ENCODE measurements around the gene YDJC.

YDJC gene

GRCh38 chr22:21594865-21595452 lies 34.9 kb downstream of the YDJC start:
- Histone ChIP-seq H3K4me3 (ENCODE audit: insufficient read length, low read depth) (no peak overlapping the region), H3K4me1 (ENCODE audit: insufficient read depth, insufficient read length) (peaks cover 2% of the 10 kb centered on the region), H3K36me3 (ENCODE audit: insufficient read depth, insufficient read length, low read length) (peaks cover 67% of the 10 kb centered on the region), H3K9ac (ENCODE audit: insufficient read length, low read depth) (no peak overlapping the region), H3K9me3 (ENCODE audit: insufficient read depth, low read length) (no peaks in the 10 kb centered on the region), H3K27me3 (ENCODE audit: insufficient read depth, insufficient read length) (no peaks in the 10 kb centered on the region)
- no peak for TF ChIP-seq YY1 (IDR thresholded peaks at IDR 0.05; ENCODE audit: insufficient read depth, insufficient read length)
- TF ChIP-seq ZNF274 (IDR thresholded peaks at IDR 0.05; ENCODE audit: low read depth, low read length), result no peak
- no peak for TF ChIP-seq SUZ12 (IDR thresholded peaks at IDR 0.05; ENCODE audit: extremely low read depth, insufficient read depth, insufficient read length)
- DNase-seq (ENCODE audit: low read depth, low spot score), result no peak

- TF ChIP-seq YY1 (IDR thresholded peaks at IDR 0.05; ENCODE audit: insufficient read depth, insufficient read length), result no peak
- no peak for TF ChIP-seq SUZ12 (IDR thresholded peaks at IDR 0.05; ENCODE audit: extremely low read depth, insufficient read depth, insufficient read length)
- Histone ChIP-seq H3K9me3 (ENCODE audit: insufficient read depth, low read length) (no peaks in the 10 kb centered on the region), H3K27me3 (ENCODE audit: insufficient read depth, insufficient read length) (no peaks in the 10 kb centered on the region), H3K9ac (ENCODE audit: insufficient read length, low read depth) (no peak overlapping the region), H3K36me3 (ENCODE audit: insufficient read depth, insufficient read length, low read length) (peaks cover 64% of the 10 kb centered on the region), H3K4me3 (ENCODE audit: insufficient read length, low read depth) (no peak overlapping the region), H3K4me1 (ENCODE audit: insufficient read depth, insufficient read length) (peaks cover 2% of the 10 kb centered on the region)
- no peak for DNase-seq (ENCODE audit: low read depth, low spot score)
Observed at GRCh38 chr22:21593406-21594232, 36.2 kb downstream of the YDJC start.

GRCh38 chr22:21592422-21592821 lies 37.4 kb downstream of the YDJC start:
- H3K36me3 ChIP-seq (ENCODE audit: insufficient read depth, insufficient read length, low read length), result peaks cover 70% of the 10 kb centered on the region

GRCh38 chr22:21591695-21592094 lies 38.1 kb downstream of the YDJC start:
- TF ChIP-seq YY1 (IDR thresholded peaks at IDR 0.05; ENCODE audit: insufficient read depth, insufficient read length) (no peak), ZNF274 (IDR thresholded peaks at IDR 0.05; ENCODE audit: low read depth, low read length) (no peak), SUZ12 (IDR thresholded peaks at IDR 0.05; ENCODE audit: extremely low read depth, insufficient read depth, insufficient read length) (no peak)
- peaks cover 64% of the 10 kb centered on the region for H3K36me3 ChIP-seq (ENCODE audit: insufficient read depth, insufficient read length, low read length)
- peaks cover 2% of the 10 kb centered on the region for H3K4me1 ChIP-seq (ENCODE audit: insufficient read depth, insufficient read length)
- no peaks in the 10 kb centered on the region for H3K27me3 ChIP-seq (ENCODE audit: insufficient read depth, insufficient read length)
- DNase-seq (ENCODE audit: low read depth, low spot score), result no peak
- H3K9me3 ChIP-seq (ENCODE audit: insufficient read depth, low read length), result no peaks in the 10 kb centered on the region
- no peak overlapping the region for H3K4me3 ChIP-seq (ENCODE audit: insufficient read length, low read depth)
- no peak overlapping the region for H3K9ac ChIP-seq (ENCODE audit: insufficient read length, low read depth)

More at GRCh38 chr22:21592422-21592821, 37.4 kb downstream of the YDJC start:
- Histone ChIP-seq H3K27me3 (ENCODE audit: insufficient read depth, insufficient read length) (no peaks in the 10 kb centered on the region), H3K4me3 (ENCODE audit: insufficient read length, low read depth) (no peak overlapping the region), H3K4me1 (ENCODE audit: insufficient read depth, insufficient read length) (peaks cover 2% of the 10 kb centered on the region), H3K9ac (ENCODE audit: insufficient read length, low read depth) (no peak overlapping the region), H3K9me3 (ENCODE audit: insufficient read depth, low read length) (no peaks in the 10 kb centered on the region)
- no peak for DNase-seq (ENCODE audit: low read depth, low spot score)
- no peak for TF ChIP-seq ZNF274 (IDR thresholded peaks at IDR 0.05; ENCODE audit: low read depth, low read length)
- no peak for TF ChIP-seq YY1 (IDR thresholded peaks at IDR 0.05; ENCODE audit: insufficient read depth, insufficient read length)
- TF ChIP-seq SUZ12 (IDR thresholded peaks at IDR 0.05; ENCODE audit: extremely low read depth, insufficient read depth, insufficient read length), result no peak

GRCh38 chr22:21590809-21591641 lies 38.8 kb downstream of the YDJC start:
- Histone ChIP-seq H3K36me3 (ENCODE audit: insufficient read depth, insufficient read length, low read length) (peaks cover 59% of the 10 kb centered on the region), H3K9me3 (ENCODE audit: insufficient read depth, low read length) (no peaks in the 10 kb centered on the region), H3K4me3 (ENCODE audit: insufficient read length, low read depth) (no peak overlapping the region), H3K27me3 (ENCODE audit: insufficient read depth, insufficient read length) (no peaks in the 10 kb centered on the region), H3K4me1 (ENCODE audit: insufficient read depth, insufficient read length) (peaks cover 2% of the 10 kb centered on the region), H3K9ac (ENCODE audit: insufficient read length, low read depth) (no peak overlapping the region)
- DNase-seq (ENCODE audit: low read depth, low spot score), result no peak
- no peak for TF ChIP-seq ZNF274 (IDR thresholded peaks at IDR 0.05; ENCODE audit: low read depth, low read length)
- TF ChIP-seq YY1 (IDR thresholded peaks at IDR 0.05; ENCODE audit: insufficient read depth, insufficient read length), result no peak
- no peak for TF ChIP-seq SUZ12 (IDR thresholded peaks at IDR 0.05; ENCODE audit: extremely low read depth, insufficient read depth, insufficient read length)

GRCh38 chr22:21589396-21589795 lies 40.4 kb downstream of the YDJC start:
- H3K36me3 ChIP-seq (ENCODE audit: insufficient read depth, insufficient read length, low read length), result peaks cover 48% of the 10 kb centered on the region
- no peaks in the 10 kb centered on the region for H3K9me3 ChIP-seq (ENCODE audit: insufficient read depth, low read length)
- H3K27me3 ChIP-seq (ENCODE audit: insufficient read depth, insufficient read length), result no peaks in the 10 kb centered on the region
- H3K4me3 ChIP-seq (ENCODE audit: insufficient read length, low read depth), result no peak overlapping the region
- H3K4me1 ChIP-seq (ENCODE audit: insufficient read depth, insufficient read length), result peaks cover 2% of the 10 kb centered on the region
- TF ChIP-seq YY1 (IDR thresholded peaks at IDR 0.05; ENCODE audit: insufficient read depth, insufficient read length) (no peak), SUZ12 (IDR thresholded peaks at IDR 0.05; ENCODE audit: extremely low read depth, insufficient read depth, insufficient read length) (no peak), ZNF274 (IDR thresholded peaks at IDR 0.05; ENCODE audit: low read depth, low read length) (no peak)
- H3K9ac ChIP-seq (ENCODE audit: insufficient read length, low read depth), result no peak overlapping the region
- no peak for DNase-seq (ENCODE audit: low read depth, low spot score)

All from NT2/D1 (cell line).